SK-MEL-5 (cell line): Measurements from ENCODE around the gene GRIN3A. TPM values are rescaled to one million over a fixed set of nuclear protein-coding genes. Genes with fewer than 3 reads are reported as not detected.
"Not testable (repeated sequence)": the region's sequence is repeated elsewhere in the genome, so short reads cannot be mapped to it uniquely, and the experiment has no call there.

Experiments used
- DNase-seq: peaks from one replicate; pipeline ENCODE4 v3.0.0-alpha.2; 2016; ENCODE audit warnings: low read depth, low spot score
- in situ Hi-C: cut with HindIII; loops from 2 replicates; pipeline ENCODE4 v1.10.0; 2016; ENCODE audit warnings: low sequenced_read_pairs, high pct_unique_total_duplicates, low pct_unique_long_range_greater_than_20kb
- total RNA-seq: library from RNA; depleted of rRNA; stranded (reverse); fragments of >200 nt; shearing (Covaris generic); gene quantifications from 2 replicates; pipeline ENCODE4 v1.2.3, GENCODE V29; 2014

The GRIN3A gene
- total RNA-seq, 1 experiment from 2014 or later: not detected

GRCh38 chr9:101566904-101567724 is 171.3 kb downstream of the GRIN3A start:
- in situ Hi-C loops: no loop called here
- peak; percentile 61 for DNase-seq

- in situ Hi-C loops: no loop called here
- no peak for DNase-seq
Observed at GRCh38 chr9:101564252-101564651, 174.2 kb downstream of the GRIN3A start.

GRCh38 chr9:101562966-101563365 is 175.5 kb downstream of the GRIN3A start:
- DNase-seq: peak; percentile 26
- in situ Hi-C loops: no loop called here

- in situ Hi-C loops: no loop called here
- DNase-seq: no peak
Observed at GRCh38 chr9:101561740-101562139, 176.7 kb downstream of the GRIN3A start.

- in situ Hi-C loops, DNase-seq: not testable (repeated sequence)
Observed at GRCh38 chr9:101549472-101550098, 188.9 kb downstream of the GRIN3A start.

GRCh38 chr9:101543098-101543735 is 195.2 kb downstream of the GRIN3A start:
- no peak for DNase-seq
- in situ Hi-C loops: no loop called here

- in situ Hi-C loops: no loop called here
- DNase-seq: no peak
Observed at GRCh38 chr9:101540069-101540468, 198.4 kb downstream of the GRIN3A start.

- in situ Hi-C loops: no loop called here
- no peak for DNase-seq
Observed at GRCh38 chr9:101536938-101537337, 201.5 kb downstream of the GRIN3A start.

- in situ Hi-C loops: no loop called here
- DNase-seq: no peak
Observed at GRCh38 chr9:101536351-101536750, 202.1 kb downstream of the GRIN3A start.

- peak; percentile 99 for DNase-seq
- in situ Hi-C loops: no loop called here
Observed at GRCh38 chr9:101533334-101534204, 204.9 kb downstream of the GRIN3A start, which contains the start of gene RNF20. Gene RNF20, plus strand, starts transcription at chr9:101533853. Its CDS starts 1,571 bp downstream, at chr9:101535424.

GRCh38 chr9:101530076-101530711 is 208.3 kb downstream of the GRIN3A start:
- peak; percentile 84 for DNase-seq
- in situ Hi-C loops: no loop called here

- in situ Hi-C loops: no loop called here
Observed at GRCh38 chr9:101528015-101528414, 210.4 kb downstream of the GRIN3A start.

GRCh38 chr9:101527066-101527465 is 211.4 kb downstream of the GRIN3A start:
- in situ Hi-C loops: no loop called here
- no peak for DNase-seq

More at GRCh38 chr9:101528015-101528414, 210.4 kb downstream of the GRIN3A start:
- DNase-seq: no peak

- DNase-seq: no peak
- in situ Hi-C loops: no loop called here
Observed at GRCh38 chr9:101524371-101524770, 214.1 kb downstream of the GRIN3A start.
